ENCODE measurements around the gene AZGP1.

AZGP1 gene

GRCh38 chr7:99919814-99920112 lies 56.1 kb downstream of the AZGP1 start:
- H3K27ac ChIP-seq (ENCODE audit: low read depth, low read length), result peak overlapping the region; percentile 93
- H3K9ac ChIP-seq (ENCODE audit: low read length), result peak overlapping the region; percentile 51
- peaks cover 20% of the 10 kb centered on the region for H3K36me3 ChIP-seq (ENCODE audit: insufficient read depth, low read length)
- peak overlapping the region; percentile 82 to 86 for H3K4me3 ChIP-seq (ENCODE audit: low read depth in 1 of 2, low read length in 2 of 2)
- H3K4me1 ChIP-seq (ENCODE audit: insufficient read depth, low read length), result peaks cover 32% of the 10 kb centered on the region
- no peaks in the 10 kb centered on the region for H3K9me3 ChIP-seq (ENCODE audit: low read length)
- no peaks in the 10 kb centered on the region for H3K27me3 ChIP-seq (ENCODE audit: control insufficient read depth in 1 of 2, insufficient read depth in 2 of 2, low read length in 2 of 2)

GRCh38 chr7:99918959-99919813 lies 56.6 kb downstream of the AZGP1 start, which contains the start of gene TRIM4:
Gene TRIM4 (minus strand): TSS chr7:99919530. CDS start chr7:99919401, 129 bp downstream.
- H3K4me1 ChIP-seq (ENCODE audit: insufficient read depth, low read length), result peaks cover 32% of the 10 kb centered on the region
- H3K9me3 ChIP-seq (ENCODE audit: low read length), result no peaks in the 10 kb centered on the region
- peak within 1 kb of the TSS; percentile 51 for H3K9ac ChIP-seq (ENCODE audit: low read length)
- H3K27me3 ChIP-seq (ENCODE audit: control insufficient read depth in 1 of 2, insufficient read depth in 2 of 2, low read length in 2 of 2), result no peaks in the 10 kb centered on the region
- H3K27ac ChIP-seq (ENCODE audit: low read depth, low read length), result peak within 1 kb of the TSS; percentile 93
- peaks cover 20% of the 10 kb centered on the region for H3K36me3 ChIP-seq (ENCODE audit: insufficient read depth, low read length)
- H3K4me3 ChIP-seq (ENCODE audit: low read depth in 1 of 2, low read length in 2 of 2), result peak within 1 kb of the TSS; percentile 82 to 86
